Activated CD8-positive, alpha-beta T cell treated with anti-CD3 and anti-CD28 coated beads for 36 hours (primary cell): ENCODE data around the gene SALL3. TPM values are rescaled to one million over a fixed set of nuclear protein-coding genes. Genes with fewer than 3 reads are reported as not detected.

Source experiments
- ATAC-seq: fragments of 200-7000 bp; cut with Tn5 transposase; one replicate; pipeline ENCODE4 v1.10.0; 2021; ENCODE audit warnings: mild to moderate bottlenecking, moderate library complexity
- CTCF ChIA-PET: fragments of 350-600 bp; sonication (Branson Sonifier 250); formaldehyde crosslinking; loops from one replicate; lab custom pipeline; 2021; ENCODE audit warnings: antibody characterized with exemption; lab: Charles Lee
- POLR2A ChIA-PET: fragments of 350-600 bp; sonication (Branson Sonifier 250); formaldehyde crosslinking; loops from one replicate; lab custom pipeline; 2021; ENCODE audit warnings: antibody characterized with exemption; lab: Charles Lee
- DNase-seq: peaks from one replicate; pipeline ENCODE4 v3.0.0-alpha.2; 2020
- H3K27ac Mint-ChIP-seq: one replicate; pipeline ENCODE4 v1.8.0; 2021; ENCODE audit warnings: mild to moderate bottlenecking, mixed read lengths
- H3K27me3 Mint-ChIP-seq: one replicate; pipeline ENCODE4 v1.8.0; 2021; ENCODE audit warnings: mixed read lengths
- H3K36me3 Mint-ChIP-seq: one replicate; pipeline ENCODE4 v1.8.0; 2021; ENCODE audit warnings: low read depth, mixed read lengths
- H3K4me1 Mint-ChIP-seq: one replicate; pipeline ENCODE4 v1.8.0; 2021; ENCODE audit warnings: low read depth, mixed read lengths
- H3K4me3 Mint-ChIP-seq: one replicate; pipeline ENCODE4 v1.8.0; 2021; ENCODE audit warnings: mild to moderate bottlenecking, moderate library complexity, mixed read lengths
- H3K9me3 Mint-ChIP-seq: one replicate; pipeline ENCODE4 v1.8.0; 2021; ENCODE audit warnings: mixed read lengths
- intact Hi-C: fragments of 100-400 bp; cut with micrococcal nuclease; formaldehyde crosslinking; loops from one replicate; pipeline ENCODE4 v1.10.0; 2022
- total RNA-seq, 2 experiments: library from RNA; stranded (reverse); gene quantifications; one replicate each; pipeline ENCODE4 v1.2.3, GENCODE V29; 2021
- TF ChIP-seq, protein P1 (sequence below): fragments of 200-600 bp; IDR thresholded peaks from one replicate; pipeline ENCODE4 v1.8.0; 2022; ENCODE audit warnings: antibody characterized with exemption, mild to moderate bottlenecking

The SALL3 gene
- total RNA-seq, 2 experiments from 2014 or later = not detected

GRCh38 chr18:78975699-78976335 lies 3.8 kb upstream of the SALL3 start:
- no peaks in the 10 kb centered on the region for H3K9me3 Mint-ChIP-seq
- H3K4me3 Mint-ChIP-seq = no peak overlapping the region
- ATAC-seq = no peak
- H3K36me3 Mint-ChIP-seq = no peaks in the 10 kb centered on the region
- peaks cover 62% of the 10 kb centered on the region for H3K27me3 Mint-ChIP-seq
- intact Hi-C loops = no loop called here
- CTCF ChIA-PET = interaction anchor here (1.3 to 1.9 kb wide), 2 partner anchors 9 to 100 kb away, joined by 3 to 12 read pairs; no protein-coding TSS in a partner anchor
- no peak overlapping the region for H3K27ac Mint-ChIP-seq
- POLR2A ChIA-PET = no interaction called here
- no peak for DNase-seq
- TF ChIP-seq, protein P1, sequence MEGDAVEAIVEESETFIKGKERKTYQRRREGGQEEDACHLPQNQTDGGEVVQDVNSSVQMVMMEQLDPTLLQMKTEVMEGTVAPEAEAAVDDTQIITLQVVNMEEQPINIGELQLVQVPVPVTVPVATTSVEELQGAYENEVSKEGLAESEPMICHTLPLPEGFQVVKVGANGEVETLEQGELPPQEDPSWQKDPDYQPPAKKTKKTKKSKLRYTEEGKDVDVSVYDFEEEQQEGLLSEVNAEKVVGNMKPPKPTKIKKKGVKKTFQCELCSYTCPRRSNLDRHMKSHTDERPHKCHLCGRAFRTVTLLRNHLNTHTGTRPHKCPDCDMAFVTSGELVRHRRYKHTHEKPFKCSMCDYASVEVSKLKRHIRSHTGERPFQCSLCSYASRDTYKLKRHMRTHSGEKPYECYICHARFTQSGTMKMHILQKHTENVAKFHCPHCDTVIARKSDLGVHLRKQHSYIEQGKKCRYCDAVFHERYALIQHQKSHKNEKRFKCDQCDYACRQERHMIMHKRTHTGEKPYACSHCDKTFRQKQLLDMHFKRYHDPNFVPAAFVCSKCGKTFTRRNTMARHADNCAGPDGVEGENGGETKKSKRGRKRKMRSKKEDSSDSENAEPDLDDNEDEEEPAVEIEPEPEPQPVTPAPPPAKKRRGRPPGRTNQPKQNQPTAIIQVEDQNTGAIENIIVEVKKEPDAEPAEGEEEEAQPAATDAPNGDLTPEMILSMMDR = no peak
- peaks cover 10% of the 10 kb centered on the region for H3K4me1 Mint-ChIP-seq

DNA sequence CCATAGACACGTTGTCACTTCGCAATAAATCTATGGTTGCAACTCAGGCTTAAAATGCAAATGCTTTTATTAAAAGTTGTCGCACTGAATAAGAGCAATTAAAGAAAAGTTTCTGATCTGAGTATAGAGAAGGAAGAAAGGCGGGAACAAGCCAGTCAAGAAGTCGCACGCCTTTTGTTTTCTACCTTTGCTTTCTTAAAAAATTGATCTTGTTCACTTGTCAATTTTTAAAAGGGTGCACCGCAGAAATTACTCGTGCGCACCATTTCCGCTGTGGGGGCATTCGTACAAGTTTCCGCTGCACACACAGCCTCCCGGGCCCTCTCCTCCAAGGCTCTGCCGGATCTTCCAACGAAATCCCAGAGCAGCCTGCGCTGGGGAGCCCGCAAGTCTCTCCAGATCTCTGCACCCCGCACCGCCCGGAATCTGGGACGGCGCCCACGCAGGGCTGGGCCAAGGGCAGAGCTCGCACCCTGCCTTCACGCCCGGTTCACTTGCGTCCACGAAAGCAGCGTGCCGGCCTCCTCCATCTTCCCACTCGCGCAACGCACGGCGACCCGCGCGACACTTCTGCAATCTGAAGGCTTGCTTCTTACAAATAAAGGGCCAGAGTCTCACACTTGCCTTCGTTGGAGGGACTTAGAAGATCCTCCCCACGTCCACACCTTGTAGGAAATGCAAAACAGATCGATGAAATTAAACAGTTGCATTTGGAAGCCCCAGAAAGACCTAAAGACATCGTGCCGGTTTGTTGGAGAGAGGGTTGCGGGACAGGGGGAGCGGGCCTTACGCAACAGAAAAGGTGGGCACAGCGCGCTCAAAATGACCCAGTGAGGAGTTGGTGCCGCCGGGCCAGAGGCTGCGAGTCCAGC lies 2.6 kb upstream of the SALL3 start:
- Mint-ChIP-seq H3K4me3 (no peak overlapping the region), H3K27me3 (peaks cover 60% of the 10 kb centered on the region), H3K27ac (no peak overlapping the region), H3K9me3 (no peaks in the 10 kb centered on the region), H3K4me1 (peaks cover 17% of the 10 kb centered on the region), H3K36me3 (no peaks in the 10 kb centered on the region)
- ATAC-seq (no peak), DNase-seq (no peak)
- intact Hi-C loops = no loop called here
- TF ChIP-seq, protein P1 = no peak
- CTCF ChIA-PET = no interaction called here
- POLR2A ChIA-PET = no interaction called here

GRCh38 chr18:78977637-78978348 lies 1.8 kb upstream of the SALL3 start:
- TF ChIP-seq, protein P1 = no peak
- ChIA-PET CTCF (no interaction called here), POLR2A (no interaction called here)
- no peaks in the 10 kb centered on the region for H3K9me3 Mint-ChIP-seq
- H3K27me3 Mint-ChIP-seq = peaks cover 60% of the 10 kb centered on the region
- no peak for ATAC-seq
- no peak overlapping the region for H3K27ac Mint-ChIP-seq
- no peaks in the 10 kb centered on the region for H3K36me3 Mint-ChIP-seq
- H3K4me3 Mint-ChIP-seq = peak overlapping the region; percentile 35
- H3K4me1 Mint-ChIP-seq = peaks cover 17% of the 10 kb centered on the region
- intact Hi-C loops = no loop called here
- DNase-seq = no peak

- H3K9me3 Mint-ChIP-seq = no peaks in the 10 kb centered on the region
- intact Hi-C loops = no loop called here
- H3K27me3 Mint-ChIP-seq = peaks cover 58% of the 10 kb centered on the region
- DNase-seq (no peak), ATAC-seq (no peak)
- CTCF ChIA-PET = no interaction called here
- no peak overlapping the region for H3K27ac Mint-ChIP-seq
- TF ChIP-seq, protein P1 = no peak
- no peaks in the 10 kb centered on the region for H3K36me3 Mint-ChIP-seq
- H3K4me3 Mint-ChIP-seq = peak overlapping the region; percentile 35
- POLR2A ChIA-PET = no interaction called here
- H3K4me1 Mint-ChIP-seq = peaks cover 14% of the 10 kb centered on the region
These were observed 1.1 kb upstream of the SALL3 start for GRCh38 chr18:78978349-78979055.
